Measurements from ENCODE around the gene KIF27.

GRCh38 chr9:83960991-83961390 lies 39.8 kb upstream of the KIF27 start:
- TF ChIP-seq CTCF (conservative IDR thresholded peaks at IDR 0.05; ENCODE audit: low read depth, low read length) (no peak), EZH2 (IDR thresholded peaks at IDR 0.05; ENCODE audit: low read length, unreplicated experiment) (no peak), EZH2phosphoT487 (IDR thresholded peaks at IDR 0.05; ENCODE audit: borderline replicate concordance, low read length) (no peak)
